Osteocyte (in vitro differentiated cells): ENCODE results near the gene DPYD. TPM values are rescaled to one million over a fixed set of nuclear protein-coding genes. Genes with fewer than 3 reads are reported as not detected.

Source experiments
- DNase-seq: peaks from one replicate; pipeline ENCODE4 v3.0.0; 2021; ENCODE audit warnings: mixed read lengths; ENCODE audit not compliant: unreplicated experiment; ENCODE audit errors: extremely low spot score
- H3K27ac Mint-ChIP-seq: one replicate; pipeline ENCODE4 v1.8.0; 2021; ENCODE audit warnings: mild to moderate bottlenecking, mixed read lengths; ENCODE audit not compliant: unreplicated experiment
- H3K27me3 Mint-ChIP-seq: one replicate; pipeline ENCODE4 v1.8.0; 2021; ENCODE audit warnings: mixed read lengths; ENCODE audit not compliant: unreplicated experiment
- H3K36me3 Mint-ChIP-seq: one replicate; pipeline ENCODE4 v1.8.0; 2021; ENCODE audit warnings: mixed read lengths; ENCODE audit not compliant: unreplicated experiment
- H3K4me1 Mint-ChIP-seq: one replicate; pipeline ENCODE4 v1.8.0; 2021; ENCODE audit warnings: mixed read lengths; ENCODE audit not compliant: unreplicated experiment
- H3K4me3 Mint-ChIP-seq: one replicate; pipeline ENCODE4 v1.8.0; 2021; ENCODE audit warnings: mild to moderate bottlenecking, moderate library complexity, mixed read lengths; ENCODE audit not compliant: unreplicated experiment
- H3K9me3 Mint-ChIP-seq: one replicate; pipeline ENCODE4 v1.8.0; 2021; ENCODE audit warnings: mixed read lengths; ENCODE audit not compliant: unreplicated experiment
- CTCF ChIP-seq: fragments of 200-600 bp; sonication (generic); IDR thresholded peaks from 2 replicates; pipeline ENCODE4 v1.5.0; 2021; ENCODE audit warnings: antibody characterized with exemption, mild to moderate bottlenecking, moderate library complexity
- total RNA-seq: library from RNA; stranded (reverse); gene quantifications from 2 replicates; pipeline ENCODE4 v1.2.1, GENCODE V29; 2021

DPYD gene
- total RNA-seq, 1 donor from 2014 or later: 44.0 TPM

- H3K27ac Mint-ChIP-seq: no peak overlapping the region
- DNase-seq: no peak
- no peaks in the 10 kb centered on the region for H3K9me3 Mint-ChIP-seq
- peaks cover 17% of the 10 kb centered on the region for H3K36me3 Mint-ChIP-seq
- TF ChIP-seq CTCF: no peak
- H3K4me3 Mint-ChIP-seq: no peak overlapping the region
- peaks cover 36% of the 10 kb centered on the region for H3K4me1 Mint-ChIP-seq
- H3K27me3 Mint-ChIP-seq: no peaks in the 10 kb centered on the region
These were observed 347.3 kb downstream of the DPYD start for GRCh38 chr1:97573553-97573952.

- no peaks in the 10 kb centered on the region for H3K27me3 Mint-ChIP-seq
- no peaks in the 10 kb centered on the region for H3K9me3 Mint-ChIP-seq
- no peak for DNase-seq
- H3K27ac Mint-ChIP-seq: peak overlapping the region; percentile 75
- TF ChIP-seq CTCF: no peak
- peaks cover 36% of the 10 kb centered on the region for H3K4me1 Mint-ChIP-seq
- H3K4me3 Mint-ChIP-seq: no peak overlapping the region
- H3K36me3 Mint-ChIP-seq: peaks cover 19% of the 10 kb centered on the region
These were observed 348.3 kb downstream of the DPYD start for GRCh38 chr1:97572561-97572960.

GRCh38 chr1:97571760-97572159 lies 349.1 kb downstream of the DPYD start:
- peaks cover 15% of the 10 kb centered on the region for H3K36me3 Mint-ChIP-seq
- peak overlapping the region; percentile 69 for H3K27ac Mint-ChIP-seq
- H3K27me3 Mint-ChIP-seq: no peaks in the 10 kb centered on the region
- H3K4me3 Mint-ChIP-seq: no peak overlapping the region
- no peak for DNase-seq
- peaks cover 36% of the 10 kb centered on the region for H3K4me1 Mint-ChIP-seq
- TF ChIP-seq CTCF: no peak
- H3K9me3 Mint-ChIP-seq: no peaks in the 10 kb centered on the region

- Mint-ChIP-seq H3K9me3 (no peaks in the 10 kb centered on the region), H3K27ac (no peak overlapping the region), H3K4me1 (peaks cover 36% of the 10 kb centered on the region), H3K36me3 (peaks cover 17% of the 10 kb centered on the region), H3K27me3 (no peaks in the 10 kb centered on the region), H3K4me3 (no peak overlapping the region)
- no peak for DNase-seq
- no peak for TF ChIP-seq CTCF
These were observed 350.1 kb downstream of the DPYD start for GRCh38 chr1:97570691-97571090.

GRCh38 chr1:97567000-97567749 lies 353.7 kb downstream of the DPYD start:
- no peak overlapping the region for H3K4me3 Mint-ChIP-seq
- TF ChIP-seq CTCF: no peak
- H3K4me1 Mint-ChIP-seq: peaks cover 17% of the 10 kb centered on the region

More at GRCh38 chr1:97567000-97567749, 353.7 kb downstream of the DPYD start:
- no peak overlapping the region for H3K27ac Mint-ChIP-seq
- no peak for DNase-seq
- H3K36me3 Mint-ChIP-seq: peaks cover 14% of the 10 kb centered on the region
- H3K9me3 Mint-ChIP-seq: no peaks in the 10 kb centered on the region
- no peaks in the 10 kb centered on the region for H3K27me3 Mint-ChIP-seq
